ENCODE data around the gene SMC1B.
"Not testable (repeated sequence)": the region's sequence is repeated elsewhere in the genome, so short reads cannot be mapped to it uniquely, and the experiment has no call there.

- TF ChIP-seq CTCF (conservative IDR thresholded peaks at IDR 0.05); EZH2 (IDR thresholded peaks at IDR 0.05; ENCODE audit: low read depth): not testable (repeated sequence)
Measured at GRCh38 chr22:45440688-45441087, 27.3 kb upstream of the SMC1B start.
